Skin of body (tissue), 2 donors: ENCODE measurements around the gene CDH4. TPM values are rescaled to one million over a fixed set of nuclear protein-coding genes. Genes with fewer than 3 reads are reported as not detected.

ENCODE experiments used
- DNase-seq: peaks from one replicate; lab custom pipeline; 2025; lab: John Stamatoyannopoulos, UW
- total RNA-seq: library from RNA; depleted of rRNA; stranded (reverse); fragments of >200 nt; gene quantifications from one replicate; pipeline ENCODE4 v1.2.3, GENCODE V29; 2014

The CDH4 gene
- total RNA-seq, 1 donor from 2014 or later: 0.10 TPM

- DNase-seq: no peak
Observed at GRCh38 chr20:61555566-61555965, 303.5 kb downstream of the CDH4 start.

- no peak for DNase-seq
Observed at GRCh38 chr20:61556111-61556510, 304.1 kb downstream of the CDH4 start.

GRCh38 chr20:61556673-61557072, 304.6 kb downstream of the CDH4 start:
- no peak for DNase-seq

GRCh38 chr20:61557621-61558020, 305.6 kb downstream of the CDH4 start:
- no peak for DNase-seq

- no peak for DNase-seq
Observed at GRCh38 chr20:61558726-61559125, 306.7 kb downstream of the CDH4 start.

GRCh38 chr20:61559706-61560315, 307.8 kb downstream of the CDH4 start:
- DNase-seq: no peak

GRCh38 chr20:61560361-61560853, 308.3 kb downstream of the CDH4 start:
- DNase-seq: no peak

GRCh38 chr20:61561111-61561830, 309.2 kb downstream of the CDH4 start:
- DNase-seq: no peak

GRCh38 chr20:61562491-61562890, 310.4 kb downstream of the CDH4 start:
- DNase-seq: no peak

- no peak for DNase-seq
Observed at GRCh38 chr20:61562897-61563504, 310.9 kb downstream of the CDH4 start.

GRCh38 chr20:61564628-61565027, 312.6 kb downstream of the CDH4 start:
- DNase-seq: no peak

GRCh38 chr20:61565791-61566190, 313.7 kb downstream of the CDH4 start:
- DNase-seq: no peak

GRCh38 chr20:61566691-61567090, 314.6 kb downstream of the CDH4 start:
- no peak for DNase-seq

- DNase-seq: no peak
Observed at GRCh38 chr20:61567204-61567603, 315.1 kb downstream of the CDH4 start.

GRCh38 chr20:61569825-61570224, 317.8 kb downstream of the CDH4 start:
- DNase-seq: no peak

GRCh38 chr20:61570646-61571195, 318.7 kb downstream of the CDH4 start:
- DNase-seq: no peak

GRCh38 chr20:61571221-61571620, 319.2 kb downstream of the CDH4 start:
- no peak for DNase-seq

- no peak for DNase-seq
Observed at GRCh38 chr20:61571916-61572711, 320.1 kb downstream of the CDH4 start.

GRCh38 chr20:61572789-61573188, 320.7 kb downstream of the CDH4 start:
- no peak for DNase-seq

- no peak for DNase-seq
Observed at GRCh38 chr20:61573415-61574305, 321.6 kb downstream of the CDH4 start.
